ENCODE results near the gene PIM3.

Gene PIM3

GRCh38 chr22:49917974-49918910 is 42.3 kb upstream of the PIM3 start, which contains the start of the genes ALG12 and CRELD2:
Gene ALG12 (minus strand): TSS chr22:49918438. CDS start chr22:49913765, 4,673 bp downstream.
Gene CRELD2 (plus strand): TSS chr22:49918634. CDS start chr22:49918770, 136 bp downstream.
- no peak for TF ChIP-seq CTCF (IDR thresholded peaks at IDR 0.05)

- TF ChIP-seq CTCF (IDR thresholded peaks at IDR 0.05): no peak
These were observed 41.4 kb upstream of the PIM3 start for GRCh38 chr22:49918911-49919881.

- no peak for TF ChIP-seq CTCF (IDR thresholded peaks at IDR 0.05)
These were observed 39.7 kb upstream of the PIM3 start for GRCh38 chr22:49920859-49921258.

- TF ChIP-seq CTCF (IDR thresholded peaks at IDR 0.05): no peak
These were observed 38.9 kb upstream of the PIM3 start for GRCh38 chr22:49921508-49922278.

- no peak for TF ChIP-seq CTCF (IDR thresholded peaks at IDR 0.05)
These were observed 38.1 kb upstream of the PIM3 start for GRCh38 chr22:49922484-49922883.

- no peak for TF ChIP-seq CTCF (IDR thresholded peaks at IDR 0.05)
These were observed 37.6 kb upstream of the PIM3 start for GRCh38 chr22:49922926-49923325.

- peak; percentile 26; the same call in 1 of the 2 replicates for TF ChIP-seq CTCF (IDR thresholded peaks at IDR 0.05)
These were observed 37.1 kb upstream of the PIM3 start for GRCh38 chr22:49923445-49923844.

Data from LNCAP (cell line).